ENCODE results near the gene SYTL3. TPM values are rescaled to one million over a fixed set of nuclear protein-coding genes. Genes with fewer than 3 reads are reported as not detected.

Gene SYTL3
- total and polyA plus RNA-seq, 9 of the 15 experiments (the other 6 are each of a cell fraction or from before 2014, with no cell fraction given), result 0.04 to 0.46 (median 0.17) TPM; not detected in 1

GRCh38 chr6:158813032-158813431 lies 163.2 kb downstream of the SYTL3 start (continued):
- TF ChIP-seq ZNF407 (IDR thresholded peaks at IDR 0.05; ENCODE audit: low read depth) (no peak), CCNT2 (IDR thresholded peaks at IDR 0.05; ENCODE audit: borderline replicate concordance, extremely low read depth, insufficient read length, low read depth, low read length) (no peak), KLF6 (CRISPR knock-in tag; IDR thresholded peaks at IDR 0.05; ENCODE audit: borderline replicate concordance) (no peak), PRPF4 (IDR thresholded peaks at IDR 0.05; ENCODE audit: insufficient read depth, low read depth, low read length, poor library complexity, severe bottlenecking) (no peak), FOS (IDR thresholded peaks at IDR 0.05; ENCODE audit: extremely low read depth, insufficient read length) (no peak), ATF6 (CRISPR knock-in tag; IDR thresholded peaks at IDR 0.05) (no peak), POLR2A (conservative IDR thresholded peaks at IDR 0.05) (peak; percentile 52; the same call in 1 of the 2 replicates), KDM1A (IDR thresholded peaks at IDR 0.05) (no peak), ZNF76 (CRISPR knock-in tag; IDR thresholded peaks at IDR 0.05; ENCODE audit: borderline replicate concordance) (no peak), SREBF2 (CRISPR knock-in tag; IDR thresholded peaks at IDR 0.05) (no peak), ZNF584 (CRISPR knock-in tag; IDR thresholded peaks at IDR 0.05; ENCODE audit: low read depth) (no peak), CHD1 (IDR thresholded peaks at IDR 0.05; ENCODE audit: low read length) (no peak), RBM34 (IDR thresholded peaks at IDR 0.05; ENCODE audit: borderline replicate concordance, insufficient read depth, low read length) (no peak), PPARD (CRISPR knock-in tag; IDR thresholded peaks at IDR 0.05) (no peak), SMARCA5 (IDR thresholded peaks at IDR 0.05) (peak; percentile 71; the same call in 1 of the 2 replicates), HMG20B (CRISPR knock-in tag; IDR thresholded peaks at IDR 0.05) (no peak), ZBED1 (IDR thresholded peaks at IDR 0.05) (no peak), CBFA2T3 (IDR thresholded peaks at IDR 0.05) (no peak)
- TF ChIP-seq, protein P1, sequence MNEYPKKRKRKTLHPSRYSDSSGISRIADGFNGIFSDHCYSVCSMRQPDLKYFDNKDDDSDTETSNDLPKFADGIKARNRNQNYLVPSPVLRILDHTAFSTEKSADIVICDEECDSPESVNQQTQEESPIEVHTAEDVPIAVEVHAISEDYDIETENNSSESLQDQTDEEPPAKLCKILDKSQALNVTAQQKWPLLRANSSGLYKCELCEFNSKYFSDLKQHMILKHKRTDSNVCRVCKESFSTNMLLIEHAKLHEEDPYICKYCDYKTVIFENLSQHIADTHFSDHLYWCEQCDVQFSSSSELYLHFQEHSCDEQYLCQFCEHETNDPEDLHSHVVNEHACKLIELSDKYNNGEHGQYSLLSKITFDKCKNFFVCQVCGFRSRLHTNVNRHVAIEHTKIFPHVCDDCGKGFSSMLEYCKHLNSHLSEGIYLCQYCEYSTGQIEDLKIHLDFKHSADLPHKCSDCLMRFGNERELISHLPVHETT (CRISPR knock-in tag; conservative IDR thresholded peaks at IDR 0.05 in 1 of 2, IDR thresholded peaks at IDR 0.05 in 1 of 2), result no peak

All from K562 (cell line).